ENCODE data around the gene CRABP1. TPM values are rescaled to one million over a fixed set of nuclear protein-coding genes. Genes with fewer than 3 reads are reported as not detected.

CRABP1 gene
- polyA plus RNA-seq, 1 donor from 2014 or later, result 7.0 TPM

- Histone ChIP-seq H4K20me1 (ENCODE audit: insufficient read depth) (no peaks in the 10 kb centered on the region), H3K4me3 (ENCODE audit: low read length) (no peak overlapping the region), H3K36me3 (ENCODE audit: insufficient read depth, low read length) (no peaks in the 10 kb centered on the region), H2AFZ (ENCODE audit: low read depth, low read length) (no peak overlapping the region), H3K4me2 (ENCODE audit: low read length) (no peak overlapping the region), H3K79me2 (replicated peaks; ENCODE audit: insufficient read depth, low read length) (no peaks in the 10 kb centered on the region), H3K9me2 (ENCODE audit: insufficient read depth, low read length) (no peaks in the 10 kb centered on the region), H3K27me3 (ENCODE audit: insufficient read depth, low read depth, low read length) (no peaks in the 10 kb centered on the region), H3K9me3 (ENCODE audit: low read length) (no peaks in the 10 kb centered on the region), H3K27ac (ENCODE audit: low read length) (no peak overlapping the region), H3F3A (ENCODE audit: insufficient read depth, low read length, poor library complexity, severe bottlenecking) (no peaks in the 10 kb centered on the region), H3K9ac (ENCODE audit: low read length) (no peak overlapping the region)
- no peak for TF ChIP-seq EZH2 (IDR thresholded peaks at IDR 0.05; ENCODE audit: borderline replicate concordance, insufficient read depth, low read length, poor library complexity, severe bottlenecking)
- TF ChIP-seq RAD21 (conservative IDR thresholded peaks at IDR 0.05), result no peak
- TF ChIP-seq EP300 (conservative IDR thresholded peaks at IDR 0.05; ENCODE audit: poor library complexity, severe bottlenecking), result no peak
- TF ChIP-seq MXI1 (conservative IDR thresholded peaks at IDR 0.05; ENCODE audit: poor library complexity, severe bottlenecking), result no peak
- no peak for TF ChIP-seq TAF1 (IDR thresholded peaks at IDR 0.05; ENCODE audit: low read depth)
- no peak for TF ChIP-seq POLR2AphosphoS5 (IDR thresholded peaks at IDR 0.05)
- TF ChIP-seq, protein P1, sequence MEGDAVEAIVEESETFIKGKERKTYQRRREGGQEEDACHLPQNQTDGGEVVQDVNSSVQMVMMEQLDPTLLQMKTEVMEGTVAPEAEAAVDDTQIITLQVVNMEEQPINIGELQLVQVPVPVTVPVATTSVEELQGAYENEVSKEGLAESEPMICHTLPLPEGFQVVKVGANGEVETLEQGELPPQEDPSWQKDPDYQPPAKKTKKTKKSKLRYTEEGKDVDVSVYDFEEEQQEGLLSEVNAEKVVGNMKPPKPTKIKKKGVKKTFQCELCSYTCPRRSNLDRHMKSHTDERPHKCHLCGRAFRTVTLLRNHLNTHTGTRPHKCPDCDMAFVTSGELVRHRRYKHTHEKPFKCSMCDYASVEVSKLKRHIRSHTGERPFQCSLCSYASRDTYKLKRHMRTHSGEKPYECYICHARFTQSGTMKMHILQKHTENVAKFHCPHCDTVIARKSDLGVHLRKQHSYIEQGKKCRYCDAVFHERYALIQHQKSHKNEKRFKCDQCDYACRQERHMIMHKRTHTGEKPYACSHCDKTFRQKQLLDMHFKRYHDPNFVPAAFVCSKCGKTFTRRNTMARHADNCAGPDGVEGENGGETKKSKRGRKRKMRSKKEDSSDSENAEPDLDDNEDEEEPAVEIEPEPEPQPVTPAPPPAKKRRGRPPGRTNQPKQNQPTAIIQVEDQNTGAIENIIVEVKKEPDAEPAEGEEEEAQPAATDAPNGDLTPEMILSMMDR (IDR thresholded peaks at IDR 0.05; ENCODE audit: poor library complexity, severe bottlenecking), result no peak
- no peak for TF ChIP-seq SMC3 (conservative IDR thresholded peaks at IDR 0.05; ENCODE audit: poor library complexity)
- TF ChIP-seq REST (IDR thresholded peaks at IDR 0.05; ENCODE audit: borderline replicate concordance), result no peak
Measured at GRCh38 chr15:78311292-78311691, 28.9 kb upstream of the CRABP1 start.

DNA sequence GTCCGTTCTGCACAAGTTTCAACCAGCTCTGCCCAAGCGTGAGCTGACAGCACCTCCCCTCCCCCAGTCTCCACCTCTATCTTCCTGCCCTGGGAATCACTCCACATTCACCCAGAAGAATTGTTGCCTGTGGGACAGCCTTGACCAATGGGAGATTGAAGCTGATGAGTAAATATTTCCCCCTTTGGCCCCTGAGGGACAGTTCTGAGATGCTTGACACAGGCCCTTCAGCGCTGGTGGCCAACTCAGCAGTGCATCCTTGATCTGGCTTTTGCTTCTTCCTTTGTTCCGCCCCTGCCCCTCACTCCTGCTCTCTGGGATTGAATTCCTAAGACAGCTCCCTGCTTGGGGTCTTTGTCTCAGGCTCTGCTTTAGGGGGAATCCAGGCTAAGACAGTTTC is 27.6 kb upstream of the CRABP1 start:
- no peak overlapping the region for H2AFZ ChIP-seq (ENCODE audit: low read depth, low read length)
- H3K9ac ChIP-seq (ENCODE audit: low read length), result no peak overlapping the region
- no peak overlapping the region for H3K4me3 ChIP-seq (ENCODE audit: low read length)
- H3K4me2 ChIP-seq (ENCODE audit: low read length), result no peak overlapping the region
- H3K9me2 ChIP-seq (ENCODE audit: insufficient read depth, low read length), result no peaks in the 10 kb centered on the region
- H3F3A ChIP-seq (ENCODE audit: insufficient read depth, low read length, poor library complexity, severe bottlenecking), result no peaks in the 10 kb centered on the region
- H3K9me3 ChIP-seq (ENCODE audit: low read length), result no peaks in the 10 kb centered on the region
- TF ChIP-seq, protein P1 (IDR thresholded peaks at IDR 0.05; ENCODE audit: poor library complexity, severe bottlenecking), result no peak
- TF ChIP-seq TAF1 (IDR thresholded peaks at IDR 0.05; ENCODE audit: low read depth) (no peak), EZH2 (IDR thresholded peaks at IDR 0.05; ENCODE audit: borderline replicate concordance, insufficient read depth, low read length, poor library complexity, severe bottlenecking) (no peak), RAD21 (conservative IDR thresholded peaks at IDR 0.05) (no peak), REST (IDR thresholded peaks at IDR 0.05; ENCODE audit: borderline replicate concordance) (no peak), MXI1 (conservative IDR thresholded peaks at IDR 0.05; ENCODE audit: poor library complexity, severe bottlenecking) (no peak), POLR2AphosphoS5 (IDR thresholded peaks at IDR 0.05) (no peak), SMC3 (conservative IDR thresholded peaks at IDR 0.05; ENCODE audit: poor library complexity) (no peak), EP300 (conservative IDR thresholded peaks at IDR 0.05; ENCODE audit: poor library complexity, severe bottlenecking) (no peak)
- no peaks in the 10 kb centered on the region for H4K20me1 ChIP-seq (ENCODE audit: insufficient read depth)
- no peaks in the 10 kb centered on the region for H3K79me2 ChIP-seq (replicated peaks; ENCODE audit: insufficient read depth, low read length)
- H3K36me3 ChIP-seq (ENCODE audit: insufficient read depth, low read length), result no peaks in the 10 kb centered on the region
- no peak overlapping the region for H3K27ac ChIP-seq (ENCODE audit: low read length)
- no peaks in the 10 kb centered on the region for H3K27me3 ChIP-seq (ENCODE audit: insufficient read depth, low read depth, low read length)

All from neural cell (in vitro differentiated cells).